Omental fat pad (tissue), 4 donors: Measurements from ENCODE around the gene TOR1B. TPM values are rescaled to one million over a fixed set of nuclear protein-coding genes. Genes with fewer than 3 reads are reported as not detected.
"Not testable (repeated sequence)": the region's sequence is repeated elsewhere in the genome, so short reads cannot be mapped to it uniquely, and the experiment has no call there.

Source experiments
- ATAC-seq: fragments of 150-250 bp; one replicate; pipeline ENCODE4 v1.9.1; 2016; ENCODE audit warnings: mild to moderate bottlenecking, moderate library complexity; ENCODE audit not compliant: low FRiP score
- DNase-seq: peaks from one replicate; pipeline ENCODE4 v3.0.0-alpha.2; 2019; ENCODE audit warnings: low spot score
- CTCF ChIP-seq, 3 donors: fragments of 450-650 bp; IDR thresholded peaks; one replicate each; pipeline ENCODE4 v1.5.1; 2016 to 2017; ENCODE audit warnings: antibody characterized with exemption in 3 of 3, mild to moderate bottlenecking in 3 of 3, moderate library complexity in 2 of 3
- total RNA-seq, 4 donors: library from RNA; depleted of rRNA; stranded (reverse); fragments of >200 nt; gene quantifications; one replicate each; pipeline ENCODE4 v1.1.0, GENCODE V29; 2016

Gene TOR1B
- total RNA-seq, 4 donors from 2014 or later = 19.0 to 37.2 (median 28.7) TPM

- ATAC-seq (no peak), DNase-seq (no peak)
- no peak for TF ChIP-seq CTCF (IDR thresholded peaks at IDR 0.05)
These were observed 32.2 kb upstream of the TOR1B start for GRCh38 chr9:129770741-129771140.

- TF ChIP-seq CTCF (IDR thresholded peaks at IDR 0.05) = no peak
- no peak for ATAC-seq
- DNase-seq = no peak
These were observed 29.5 kb upstream of the TOR1B start for GRCh38 chr9:129773262-129774048.

GRCh38 chr9:129774791-129775447 lies 28.1 kb upstream of the TOR1B start:
- TF ChIP-seq CTCF (IDR thresholded peaks at IDR 0.05) = no peak
- ATAC-seq = no peak
- no peak for DNase-seq

DNA sequence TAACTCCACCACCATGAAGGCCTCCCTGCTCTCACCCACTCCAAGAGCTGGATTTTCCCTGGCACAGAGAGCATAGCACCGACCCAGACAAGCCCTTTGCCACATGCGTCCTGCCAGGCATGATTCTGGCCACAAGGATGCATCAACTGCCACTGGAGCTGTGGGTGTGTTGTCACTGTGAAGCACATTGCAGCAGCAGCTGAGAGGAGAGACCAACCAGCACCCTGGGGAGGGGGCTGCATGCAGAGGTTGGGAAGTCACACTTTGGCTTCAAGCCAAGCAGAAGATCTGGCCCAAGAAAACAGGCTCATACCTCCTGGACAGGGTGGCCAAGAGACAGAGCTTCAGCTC lies 27.6 kb upstream of the TOR1B start:
- no peak for ATAC-seq
- TF ChIP-seq CTCF (IDR thresholded peaks at IDR 0.05) = no peak
- DNase-seq = no peak

GRCh38 chr9:129776096-129776495 lies 26.9 kb upstream of the TOR1B start:
- DNase-seq = not testable (repeated sequence)

DNA sequence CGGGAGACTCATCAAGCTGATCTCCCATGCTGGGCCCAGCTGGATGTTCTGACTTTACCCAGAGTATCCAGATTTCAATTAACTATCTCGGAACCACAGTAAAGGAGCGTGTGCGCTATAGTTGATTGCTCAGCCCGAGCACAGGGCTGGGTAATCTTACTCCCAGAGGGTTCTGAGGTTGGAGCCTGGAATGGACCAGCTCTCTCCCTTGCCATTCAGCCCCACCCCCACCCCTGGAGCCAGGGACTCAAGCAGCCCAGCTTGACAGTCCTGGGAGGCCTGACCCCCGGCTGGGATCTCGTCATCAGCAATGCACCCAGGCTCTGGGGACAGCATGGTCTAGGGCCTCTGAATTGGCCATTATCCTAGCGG lies 26.4 kb upstream of the TOR1B start:
- no peak for ATAC-seq

More at GRCh38 chr9:129776096-129776495, 26.9 kb upstream of the TOR1B start:
- not testable (repeated sequence) for ATAC-seq

More for the DNA sequence above, 26.4 kb upstream of the TOR1B start:
- TF ChIP-seq CTCF (IDR thresholded peaks at IDR 0.05) = no peak
- no peak for DNase-seq
